Measurements from ENCODE around the gene RPL38.
"Not testable (repeated sequence)": the region's sequence is repeated elsewhere in the genome, so short reads cannot be mapped to it uniquely, and the experiment has no call there.

Gene RPL38

GRCh38 chr17:74182041-74182723, 21.3 kb upstream of the RPL38 start:
- Histone ChIP-seq H3K36me3 (ENCODE audit: control insufficient read depth, insufficient read depth, low read length) (no peaks in the 10 kb centered on the region), H3K9me3 (ENCODE audit: control insufficient read depth, low read length) (no peaks in the 10 kb centered on the region), H3K4me1 (ENCODE audit: control insufficient read depth, insufficient read depth, low read length, poor library complexity, severe bottlenecking) (no peaks in the 10 kb centered on the region), H3K27ac (ENCODE audit: insufficient read depth, low read length, poor library complexity, severe bottlenecking) (no peak overlapping the region), H3K4me3 (ENCODE audit: insufficient read depth, low read depth, low read length, poor library complexity, severe bottlenecking) (no peak overlapping the region), H3K27me3 (replicated peaks; ENCODE audit: control insufficient read depth, insufficient read depth, low read length, poor library complexity, severe bottlenecking) (no peaks in the 10 kb centered on the region)
- no peak for DNase-seq

- Histone ChIP-seq H3K27ac (ENCODE audit: insufficient read depth, low read length, poor library complexity, severe bottlenecking) (no peak overlapping the region), H3K9me3 (ENCODE audit: control insufficient read depth, low read length) (no peaks in the 10 kb centered on the region), H3K36me3 (ENCODE audit: control insufficient read depth, insufficient read depth, low read length) (no peaks in the 10 kb centered on the region)
Measured at GRCh38 chr17:74183411-74183810, 20.1 kb upstream of the RPL38 start.

DNA sequence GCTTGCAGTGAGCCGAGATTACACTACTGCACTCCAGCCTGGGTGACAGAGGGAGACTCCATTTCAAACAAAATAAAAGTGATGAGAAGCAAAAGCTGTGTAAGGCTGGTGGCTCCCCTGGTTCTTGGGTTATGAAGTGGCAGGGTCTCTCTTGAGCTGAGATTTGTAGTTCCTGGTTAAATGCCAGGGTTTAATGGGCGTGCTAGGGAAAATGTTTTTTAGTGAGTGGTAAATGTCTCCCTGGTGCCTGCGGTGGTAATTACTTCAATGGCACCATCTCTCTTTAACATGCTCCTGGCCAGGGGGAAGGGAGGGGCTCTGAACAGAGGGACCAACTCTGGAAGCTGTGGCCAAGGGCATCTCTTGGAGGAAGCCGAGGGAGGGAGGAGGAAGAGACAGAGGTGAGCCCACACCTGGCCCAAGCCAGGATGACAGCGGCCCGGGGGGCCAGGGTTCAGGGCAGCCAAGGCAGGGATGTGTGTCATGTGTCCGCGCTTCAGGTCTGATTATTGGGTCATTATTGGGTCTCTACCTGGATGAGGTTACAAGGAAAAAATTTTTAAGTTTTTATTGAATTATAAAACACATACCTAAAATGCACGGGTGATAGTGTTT, 17.8 kb upstream of the RPL38 start:
- Histone ChIP-seq H3K27me3 (replicated peaks; ENCODE audit: control insufficient read depth, insufficient read depth, low read length, poor library complexity, severe bottlenecking) (no peaks in the 10 kb centered on the region), H3K36me3 (ENCODE audit: control insufficient read depth, insufficient read depth, low read length) (no peaks in the 10 kb centered on the region), H3K9me3 (ENCODE audit: control insufficient read depth, low read length) (no peaks in the 10 kb centered on the region), H3K4me1 (ENCODE audit: control insufficient read depth, insufficient read depth, low read length, poor library complexity, severe bottlenecking) (no peaks in the 10 kb centered on the region), H3K4me3 (ENCODE audit: insufficient read depth, low read depth, low read length, poor library complexity, severe bottlenecking) (no peak overlapping the region), H3K27ac (ENCODE audit: insufficient read depth, low read length, poor library complexity, severe bottlenecking) (no peak overlapping the region)
- no peak for DNase-seq

More at GRCh38 chr17:74183411-74183810, 20.1 kb upstream of the RPL38 start:
- DNase-seq, result no peak
- Histone ChIP-seq H3K27me3 (replicated peaks; ENCODE audit: control insufficient read depth, insufficient read depth, low read length, poor library complexity, severe bottlenecking) (no peaks in the 10 kb centered on the region), H3K4me3 (ENCODE audit: insufficient read depth, low read depth, low read length, poor library complexity, severe bottlenecking) (no peak overlapping the region), H3K4me1 (ENCODE audit: control insufficient read depth, insufficient read depth, low read length, poor library complexity, severe bottlenecking) (no peaks in the 10 kb centered on the region)

- Histone ChIP-seq H3K4me1 (ENCODE audit: control insufficient read depth, insufficient read depth, low read length, poor library complexity, severe bottlenecking) (no peaks in the 10 kb centered on the region), H3K27ac (ENCODE audit: insufficient read depth, low read length, poor library complexity, severe bottlenecking) (no peak overlapping the region), H3K27me3 (replicated peaks; ENCODE audit: control insufficient read depth, insufficient read depth, low read length, poor library complexity, severe bottlenecking) (no peaks in the 10 kb centered on the region), H3K36me3 (ENCODE audit: control insufficient read depth, insufficient read depth, low read length) (no peaks in the 10 kb centered on the region), H3K4me3 (ENCODE audit: insufficient read depth, low read depth, low read length, poor library complexity, severe bottlenecking) (no peak overlapping the region), H3K9me3 (ENCODE audit: control insufficient read depth, low read length) (no peaks in the 10 kb centered on the region)
- DNase-seq, result no peak
Measured at GRCh38 chr17:74186498-74186897, 17.0 kb upstream of the RPL38 start.

GRCh38 chr17:74187761-74188160, 15.7 kb upstream of the RPL38 start:
- Histone ChIP-seq H3K4me1 (ENCODE audit: control insufficient read depth, insufficient read depth, low read length, poor library complexity, severe bottlenecking) (no peaks in the 10 kb centered on the region), H3K27me3 (replicated peaks; ENCODE audit: control insufficient read depth, insufficient read depth, low read length, poor library complexity, severe bottlenecking) (no peaks in the 10 kb centered on the region), H3K4me3 (ENCODE audit: insufficient read depth, low read depth, low read length, poor library complexity, severe bottlenecking) (no peak overlapping the region), H3K9me3 (ENCODE audit: control insufficient read depth, low read length) (no peaks in the 10 kb centered on the region), H3K27ac (ENCODE audit: insufficient read depth, low read length, poor library complexity, severe bottlenecking) (no peak overlapping the region), H3K36me3 (ENCODE audit: control insufficient read depth, insufficient read depth, low read length) (no peaks in the 10 kb centered on the region)
- no peak for DNase-seq

GRCh38 chr17:74188687-74189086, 14.8 kb upstream of the RPL38 start:
- DNase-seq; H3K27ac ChIP-seq (ENCODE audit: insufficient read depth, low read length, poor library complexity, severe bottlenecking); H3K4me1 ChIP-seq (ENCODE audit: control insufficient read depth, insufficient read depth, low read length, poor library complexity, severe bottlenecking); H3K36me3 ChIP-seq (ENCODE audit: control insufficient read depth, insufficient read depth, low read length); H3K4me3 ChIP-seq (ENCODE audit: insufficient read depth, low read depth, low read length, poor library complexity, severe bottlenecking); H3K9me3 ChIP-seq (ENCODE audit: control insufficient read depth, low read length); H3K27me3 ChIP-seq (replicated peaks; ENCODE audit: control insufficient read depth, insufficient read depth, low read length, poor library complexity, severe bottlenecking): not testable (repeated sequence)

DNA sequence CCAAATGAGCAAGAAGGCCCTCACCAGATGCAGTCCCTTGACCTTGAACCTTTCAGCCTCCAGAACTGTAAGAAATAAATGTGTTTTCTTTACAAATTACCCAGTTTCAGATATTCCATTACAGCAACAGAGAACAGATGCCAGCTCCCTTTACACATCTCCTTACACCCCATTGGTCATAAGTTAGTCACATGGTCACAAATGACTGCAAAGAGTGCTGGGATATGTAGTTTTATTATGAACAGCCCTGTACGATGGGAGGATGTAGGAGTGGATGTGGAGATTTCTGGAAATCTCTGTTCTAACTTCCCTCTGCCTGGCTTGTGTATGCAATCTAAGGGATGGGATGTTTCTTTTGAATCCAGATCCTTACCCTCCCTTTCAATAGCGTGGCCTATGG, 13.3 kb upstream of the RPL38 start:
- H3K36me3 ChIP-seq (ENCODE audit: control insufficient read depth, insufficient read depth, low read length), result no peaks in the 10 kb centered on the region
- H3K4me3 ChIP-seq (ENCODE audit: insufficient read depth, low read depth, low read length, poor library complexity, severe bottlenecking), result no peak overlapping the region
- H3K9me3 ChIP-seq (ENCODE audit: control insufficient read depth, low read length), result no peaks in the 10 kb centered on the region
- H3K27me3 ChIP-seq (replicated peaks; ENCODE audit: control insufficient read depth, insufficient read depth, low read length, poor library complexity, severe bottlenecking), result peaks cover 4% of the 10 kb centered on the region
- H3K4me1 ChIP-seq (ENCODE audit: control insufficient read depth, insufficient read depth, low read length, poor library complexity, severe bottlenecking), result no peaks in the 10 kb centered on the region
- H3K27ac ChIP-seq (ENCODE audit: insufficient read depth, low read length, poor library complexity, severe bottlenecking), result no peak overlapping the region
- DNase-seq, result no peak

DNA sequence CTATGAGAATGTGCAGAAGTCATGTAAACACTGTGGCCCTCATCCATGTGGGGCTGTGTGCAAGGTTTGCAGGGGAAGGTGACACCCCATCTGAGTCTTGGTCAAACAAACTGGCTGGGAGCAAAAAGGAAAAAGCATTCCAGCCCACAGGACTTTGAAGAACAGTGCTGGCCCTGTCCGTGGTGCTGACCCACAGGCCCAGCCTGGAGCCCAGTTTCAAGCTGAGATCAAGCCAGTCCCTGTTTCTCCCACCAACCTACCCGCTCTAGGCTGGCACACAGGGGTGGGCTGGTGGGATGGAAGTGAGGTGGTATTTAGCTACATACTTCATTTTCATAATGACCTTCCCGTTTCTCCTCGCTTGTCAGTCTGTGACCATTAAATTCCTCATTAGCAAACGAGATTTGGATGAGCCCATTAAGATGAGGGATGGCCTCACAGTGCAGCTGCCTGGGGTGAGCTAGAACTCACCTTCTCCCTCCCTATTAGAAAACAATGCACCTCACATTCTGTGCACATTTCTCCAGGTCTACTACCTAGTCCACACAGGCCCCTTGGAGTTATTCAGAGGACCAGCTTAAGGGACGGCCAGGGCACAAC, 12.6 kb upstream of the RPL38 start:
- Histone ChIP-seq H3K27ac (ENCODE audit: insufficient read depth, low read length, poor library complexity, severe bottlenecking) (no peak overlapping the region), H3K4me3 (ENCODE audit: insufficient read depth, low read depth, low read length, poor library complexity, severe bottlenecking) (no peak overlapping the region), H3K36me3 (ENCODE audit: control insufficient read depth, insufficient read depth, low read length) (no peaks in the 10 kb centered on the region), H3K4me1 (ENCODE audit: control insufficient read depth, insufficient read depth, low read length, poor library complexity, severe bottlenecking) (no peaks in the 10 kb centered on the region), H3K27me3 (replicated peaks; ENCODE audit: control insufficient read depth, insufficient read depth, low read length, poor library complexity, severe bottlenecking) (peaks cover 4% of the 10 kb centered on the region), H3K9me3 (ENCODE audit: control insufficient read depth, low read length) (no peaks in the 10 kb centered on the region)
- DNase-seq, result no peak

- Histone ChIP-seq H3K4me3 (ENCODE audit: insufficient read depth, low read depth, low read length, poor library complexity, severe bottlenecking) (no peak overlapping the region), H3K36me3 (ENCODE audit: control insufficient read depth, insufficient read depth, low read length) (no peaks in the 10 kb centered on the region), H3K4me1 (ENCODE audit: control insufficient read depth, insufficient read depth, low read length, poor library complexity, severe bottlenecking) (no peaks in the 10 kb centered on the region), H3K27ac (ENCODE audit: insufficient read depth, low read length, poor library complexity, severe bottlenecking) (no peak overlapping the region), H3K27me3 (replicated peaks; ENCODE audit: control insufficient read depth, insufficient read depth, low read length, poor library complexity, severe bottlenecking) (peaks cover 4% of the 10 kb centered on the region), H3K9me3 (ENCODE audit: control insufficient read depth, low read length) (no peaks in the 10 kb centered on the region)
- DNase-seq, result no peak
Measured at GRCh38 chr17:74192950-74193781, 10.3 kb upstream of the RPL38 start.

- H3K27ac ChIP-seq (ENCODE audit: insufficient read depth, low read length, poor library complexity, severe bottlenecking), result no peak overlapping the region
Measured at GRCh38 chr17:74194682-74195081, 8.8 kb upstream of the RPL38 start.

More at GRCh38 chr17:74194682-74195081, 8.8 kb upstream of the RPL38 start:
- Histone ChIP-seq H3K9me3 (ENCODE audit: control insufficient read depth, low read length) (no peaks in the 10 kb centered on the region), H3K27me3 (replicated peaks; ENCODE audit: control insufficient read depth, insufficient read depth, low read length, poor library complexity, severe bottlenecking) (peaks cover 4% of the 10 kb centered on the region), H3K36me3 (ENCODE audit: control insufficient read depth, insufficient read depth, low read length) (no peaks in the 10 kb centered on the region), H3K4me3 (ENCODE audit: insufficient read depth, low read depth, low read length, poor library complexity, severe bottlenecking) (no peak overlapping the region), H3K4me1 (ENCODE audit: control insufficient read depth, insufficient read depth, low read length, poor library complexity, severe bottlenecking) (no peaks in the 10 kb centered on the region)
- DNase-seq, result no peak
